Suppressor macrophage treated with lipopolysaccharide for 1 hour (primary cell): ENCODE results near the gene FGF14.

Experiments used
- DNase-seq, 3 donors: peaks; one replicate each; pipeline ENCODE4 v3.0.0-alpha.2; 2020 to 2022

FGF14 gene

GRCh38 chr13:102361113-102361512, 40.7 kb downstream of the FGF14 start:
- DNase-seq: no peak

- DNase-seq: no peak
These were observed 42.6 kb downstream of the FGF14 start for GRCh38 chr13:102359264-102359663.

- DNase-seq: no peak
These were observed 46.6 kb downstream of the FGF14 start for GRCh38 chr13:102355251-102355650.

GRCh38 chr13:102354011-102354410, 47.8 kb downstream of the FGF14 start:
- no peak for DNase-seq

GRCh38 chr13:102351521-102351920, 50.3 kb downstream of the FGF14 start:
- no peak for DNase-seq

GRCh38 chr13:102347490-102347889, 54.4 kb downstream of the FGF14 start:
- no peak for DNase-seq

GRCh38 chr13:102346769-102347168, 55.1 kb downstream of the FGF14 start:
- no peak for DNase-seq

- no peak for DNase-seq
These were observed 57.4 kb downstream of the FGF14 start for GRCh38 chr13:102344410-102344809.

GRCh38 chr13:102333320-102334198, 68.3 kb downstream of the FGF14 start:
- DNase-seq: no peak

GRCh38 chr13:102328909-102329308, 72.9 kb downstream of the FGF14 start:
- DNase-seq: no peak

GRCh38 chr13:102327119-102327617, 74.7 kb downstream of the FGF14 start:
- no peak for DNase-seq

- no peak for DNase-seq
These were observed 75.3 kb downstream of the FGF14 start for GRCh38 chr13:102326381-102327118.

- no peak for DNase-seq
These were observed 76.5 kb downstream of the FGF14 start for GRCh38 chr13:102325321-102325720.

- no peak for DNase-seq
These were observed 78.3 kb downstream of the FGF14 start for GRCh38 chr13:102323505-102323904.

GRCh38 chr13:102323012-102323411, 78.8 kb downstream of the FGF14 start:
- no peak for DNase-seq

- DNase-seq: no peak
These were observed 79.6 kb downstream of the FGF14 start for GRCh38 chr13:102322211-102322610.

GRCh38 chr13:102318233-102318632, 83.6 kb downstream of the FGF14 start:
- DNase-seq: no peak

GRCh38 chr13:102317593-102317992, 84.3 kb downstream of the FGF14 start:
- DNase-seq: no peak

GRCh38 chr13:102316732-102317131, 85.1 kb downstream of the FGF14 start:
- no peak for DNase-seq

- no peak for DNase-seq
These were observed 89.0 kb downstream of the FGF14 start for GRCh38 chr13:102312841-102313240.

- no peak for DNase-seq
These were observed 89.9 kb downstream of the FGF14 start for GRCh38 chr13:102311901-102312300.

GRCh38 chr13:102311419-102311796, 90.4 kb downstream of the FGF14 start:
- no peak for DNase-seq

- DNase-seq: no peak
These were observed 91.0 kb downstream of the FGF14 start for GRCh38 chr13:102310691-102311418.
